ENCODE measurements around the gene CRMP1. TPM values are rescaled to one million over a fixed set of nuclear protein-coding genes. Genes with fewer than 3 reads are reported as not detected.
"Not testable (repeated sequence)": the region's sequence is repeated elsewhere in the genome, so short reads cannot be mapped to it uniquely, and the experiment has no call there.

The CRMP1 gene
- total RNA-seq, 1 donor from 2014 or later, result 245 TPM

GRCh38 chr4:5815641-5816040 lies 77.2 kb downstream of the CRMP1 start:
- H3K4me3 Mint-ChIP-seq, result no peak overlapping the region
- no peak overlapping the region for H3K27ac Mint-ChIP-seq (ENCODE audit: unreplicated experiment)
- peaks cover 35% of the 10 kb centered on the region for H3K36me3 Mint-ChIP-seq (ENCODE audit: low read depth)

GRCh38 chr4:5814421-5814820 lies 78.5 kb downstream of the CRMP1 start:
- H3K27ac Mint-ChIP-seq (ENCODE audit: unreplicated experiment), result peak overlapping the region; percentile 43
- TF ChIP-seq CTCF (conservative IDR thresholded peaks at IDR 0.05), result no peak
- no peaks in the 10 kb centered on the region for H3K9me3 Mint-ChIP-seq
- peaks cover 33% of the 10 kb centered on the region for H3K36me3 Mint-ChIP-seq (ENCODE audit: low read depth)
- H3K4me1 Mint-ChIP-seq, result peaks cover 8% of the 10 kb centered on the region
- DNase-seq (ENCODE audit: low read depth, low spot score), result no peak
- no peaks in the 10 kb centered on the region for H3K27me3 Mint-ChIP-seq (ENCODE audit: low read depth)
- H3K4me3 Mint-ChIP-seq, result no peak overlapping the region

More at GRCh38 chr4:5815641-5816040, 77.2 kb downstream of the CRMP1 start:
- no peak for TF ChIP-seq CTCF (conservative IDR thresholded peaks at IDR 0.05)
- no peak for DNase-seq (ENCODE audit: low read depth, low spot score)
- H3K4me1 Mint-ChIP-seq, result peaks cover 8% of the 10 kb centered on the region
- no peaks in the 10 kb centered on the region for H3K9me3 Mint-ChIP-seq
- no peaks in the 10 kb centered on the region for H3K27me3 Mint-ChIP-seq (ENCODE audit: low read depth)

- Mint-ChIP-seq H3K36me3 (ENCODE audit: low read depth) (peaks cover 29% of the 10 kb centered on the region), H3K27me3 (ENCODE audit: low read depth) (no peaks in the 10 kb centered on the region), H3K9me3 (no peaks in the 10 kb centered on the region), H3K4me1 (peaks cover 8% of the 10 kb centered on the region), H3K27ac (ENCODE audit: unreplicated experiment) (no peak overlapping the region), H3K4me3 (no peak overlapping the region)
- no peak for DNase-seq (ENCODE audit: low read depth, low spot score)
- TF ChIP-seq CTCF (conservative IDR thresholded peaks at IDR 0.05), result no peak
These were observed 79.0 kb downstream of the CRMP1 start for GRCh38 chr4:5813882-5814255.

GRCh38 chr4:5812506-5813229 lies 80.2 kb downstream of the CRMP1 start:
- Mint-ChIP-seq H3K4me1 (peaks cover 8% of the 10 kb centered on the region), H3K27me3 (ENCODE audit: low read depth) (no peaks in the 10 kb centered on the region), H3K4me3 (peak overlapping the region; percentile 69), H3K27ac (ENCODE audit: unreplicated experiment) (no peak overlapping the region), H3K36me3 (ENCODE audit: low read depth) (peaks cover 22% of the 10 kb centered on the region), H3K9me3 (no peaks in the 10 kb centered on the region)
- peak; percentile 17 for DNase-seq (ENCODE audit: low read depth, low spot score)
- peak; percentile 80 for TF ChIP-seq CTCF (conservative IDR thresholded peaks at IDR 0.05)

GRCh38 chr4:5812057-5812456 lies 80.8 kb downstream of the CRMP1 start:
- not testable (repeated sequence) for H3K27me3 Mint-ChIP-seq (ENCODE audit: low read depth); H3K4me3 Mint-ChIP-seq; H3K9me3 Mint-ChIP-seq; DNase-seq (ENCODE audit: low read depth, low spot score); H3K4me1 Mint-ChIP-seq; H3K27ac Mint-ChIP-seq (ENCODE audit: unreplicated experiment)
- peaks cover 22% of the 10 kb centered on the region for H3K36me3 Mint-ChIP-seq (ENCODE audit: low read depth)

GRCh38 chr4:5810770-5811430 lies 82.0 kb downstream of the CRMP1 start:
- DNase-seq (ENCODE audit: low read depth, low spot score), result no peak
- Mint-ChIP-seq H3K4me3 (no peak overlapping the region), H3K27ac (ENCODE audit: unreplicated experiment) (no peak overlapping the region), H3K27me3 (ENCODE audit: low read depth) (no peaks in the 10 kb centered on the region), H3K4me1 (peaks cover 8% of the 10 kb centered on the region), H3K36me3 (ENCODE audit: low read depth) (peaks cover 31% of the 10 kb centered on the region), H3K9me3 (no peaks in the 10 kb centered on the region)
- TF ChIP-seq CTCF (conservative IDR thresholded peaks at IDR 0.05), result no peak

All from neural crest cell (in vitro differentiated cells).